Peyer's patch (tissue), 4 donors: ENCODE data around the gene DAPK1. TPM values are rescaled to one million over a fixed set of nuclear protein-coding genes. Genes with fewer than 3 reads are reported as not detected.

ENCODE experiments used
- DNase-seq, 3 donors: peaks; one replicate each; pipeline ENCODE4 v3.0.0-alpha.2; 2017 to 2019
- H3K27ac ChIP-seq, 4 donors: fragments of 200-600 bp; sonication (generic); one replicate each; pipeline ENCODE4 v1.5.1; 2016 to 2019
- H3K27me3 ChIP-seq, 2 donors: fragments of 200-600 bp; sonication (generic); one replicate each; pipeline ENCODE4 v1.5.1; 2019
- H3K36me3 ChIP-seq, 3 donors: fragments of 200-600 bp; sonication (generic); one replicate each; pipeline ENCODE4 v1.5.1; 2016 to 2019
- H3K4me1 ChIP-seq, 4 donors: fragments of 200-600 bp; sonication (generic); one replicate each; pipeline ENCODE4 v1.5.1; 2016 to 2019
- H3K4me3 ChIP-seq, 4 donors: fragments of 200-600 bp; sonication (generic); 1 replicate in 3 of 4; 2 replicates in 1 of 4; pipeline ENCODE4 v1.5.1; 2016 to 2019; ENCODE audit warnings: mild to moderate bottlenecking in 1 of 4
- H3K9me3 ChIP-seq, 4 donors: fragments of 200-600 bp; sonication (generic); one replicate each; pipeline ENCODE4 v1.5.1; 2016 to 2019; ENCODE audit warnings: mild to moderate bottlenecking in 1 of 4
- CTCF ChIP-seq, 6 experiments: fragments of 450-650 bp in 4 of 6; fragments of 200-600 bp in 2 of 6; sonication (generic) in 1 of 6; IDR thresholded peaks; one replicate each; pipeline ENCODE4 v1.5.1; 2017 to 2019; ENCODE audit warnings: antibody characterized with exemption in 6 of 6, mild to moderate bottlenecking in 3 of 6, moderate library complexity in 1 of 6
- POLR2A ChIP-seq, 2 donors: fragments of 450-650 bp; IDR thresholded peaks; one replicate each; pipeline ENCODE4 v1.5.1; 2017; ENCODE audit warnings: antibody characterized with exemption in 2 of 2, mild to moderate bottlenecking in 2 of 2, moderate library complexity in 2 of 2
- total RNA-seq, 4 donors: library from RNA; depleted of rRNA; stranded (reverse); fragments of >200 nt; gene quantifications; one replicate each; pipeline ENCODE4 v1.1.0, GENCODE V29; 2016

DAPK1 gene
- total RNA-seq, 4 donors from 2014 or later, result 45.4 to 96.4 (median 77.2) TPM

- H3K4me3 ChIP-seq, result no peak overlapping the region
- DNase-seq, result no peak
- no peaks in the 10 kb centered on the region for H3K27me3 ChIP-seq
- no peaks in the 10 kb centered on the region for H3K9me3 ChIP-seq
- peaks cover 0 to 27% (median 4%) of the 10 kb centered on the region in 4 donors for H3K4me1 ChIP-seq
- TF ChIP-seq CTCF (IDR thresholded peaks at IDR 0.05) (no peak), POLR2A (IDR thresholded peaks at IDR 0.05) (no peak)
- H3K27ac ChIP-seq, result no peak overlapping the region
- peaks cover 0 to 19% (median 0%) of the 10 kb centered on the region in 3 donors for H3K36me3 ChIP-seq
Observed at GRCh38 chr9:87603854-87604490, 106.3 kb downstream of the DAPK1 start.

- no peak for DNase-seq
- Histone ChIP-seq H3K27me3 (no peaks in the 10 kb centered on the region), H3K9me3 (no peaks in the 10 kb centered on the region), H3K36me3 (peaks cover 0 to 19% (median 0%) of the 10 kb centered on the region in 3 donors), H3K27ac (no peak overlapping the region), H3K4me1 (peaks cover 0 to 18% (median 4%) of the 10 kb centered on the region in 4 donors), H3K4me3 (no peak overlapping the region)
- TF ChIP-seq POLR2A (IDR thresholded peaks at IDR 0.05) (no peak), CTCF (IDR thresholded peaks at IDR 0.05) (no peak)
Observed at GRCh38 chr9:87604886-87605588, 107.4 kb downstream of the DAPK1 start.

- H3K4me3 ChIP-seq, result no peak overlapping the region
- H3K27me3 ChIP-seq, result no peaks in the 10 kb centered on the region
- no peak overlapping the region for H3K27ac ChIP-seq
- H3K9me3 ChIP-seq, result no peaks in the 10 kb centered on the region
- H3K4me1 ChIP-seq, result peaks cover 0 to 12% (median 2%) of the 10 kb centered on the region in 4 donors
- DNase-seq, result no peak
- no peak for TF ChIP-seq POLR2A (IDR thresholded peaks at IDR 0.05)
- TF ChIP-seq CTCF (IDR thresholded peaks at IDR 0.05), result no peak
- H3K36me3 ChIP-seq, result peaks cover 0 to 19% (median 0%) of the 10 kb centered on the region in 3 donors
Observed at GRCh38 chr9:87605676-87606075, 108.0 kb downstream of the DAPK1 start.

GRCh38 chr9:87606841-87607521 lies 109.3 kb downstream of the DAPK1 start:
- TF ChIP-seq POLR2A (IDR thresholded peaks at IDR 0.05) (no peak), CTCF (IDR thresholded peaks at IDR 0.05) (no peak)
- no peak for DNase-seq
- Histone ChIP-seq H3K4me3 (no peak overlapping the region), H3K27ac (no peak overlapping the region), H3K4me1 (peaks cover 0 to under 1% (median 0%) of the 10 kb centered on the region in 4 donors), H3K27me3 (no peaks in the 10 kb centered on the region), H3K9me3 (no peaks in the 10 kb centered on the region), H3K36me3 (peaks cover 0 to 19% (median 0%) of the 10 kb centered on the region in 3 donors)

GRCh38 chr9:87607859-87608258 lies 110.2 kb downstream of the DAPK1 start:
- no peaks in the 10 kb centered on the region for H3K4me1 ChIP-seq
- H3K36me3 ChIP-seq, result peaks cover 0 to 19% (median 0%) of the 10 kb centered on the region in 3 donors
- H3K4me3 ChIP-seq, result no peak overlapping the region
- no peaks in the 10 kb centered on the region for H3K9me3 ChIP-seq
- no peaks in the 10 kb centered on the region for H3K27me3 ChIP-seq
- H3K27ac ChIP-seq, result no peak overlapping the region
- no peak for DNase-seq
- no peak for TF ChIP-seq CTCF (IDR thresholded peaks at IDR 0.05)
- no peak for TF ChIP-seq POLR2A (IDR thresholded peaks at IDR 0.05)
